Calu3 (cell line): ENCODE measurements around the gene EPAS1. TPM values are rescaled to one million over a fixed set of nuclear protein-coding genes. Genes with fewer than 3 reads are reported as not detected.

Experiments used
- BruUV-seq: library from RNA; stranded (reverse); fragments of 400-500 nt; replicated peaks from 2 replicates; lab custom pipeline; 2021; lab: Mats Ljungman, UMichigan
- CTCF ChIA-PET: fragments of 300-600 bp; sonication (Branson Sonifier 250); formaldehyde crosslinking; loops from one replicate; lab custom pipeline; 2022; ENCODE audit warnings: antibody characterized with exemption; lab: Charles Lee
- DNase-seq: peaks from one replicate; pipeline ENCODE4 v3.0.0; 2022
- H3K27ac Mint-ChIP-seq: one replicate; pipeline ENCODE4 v1.8.0; 2022; ENCODE audit warnings: mixed read lengths; ENCODE audit not compliant: unreplicated experiment
- H3K27me3 Mint-ChIP-seq: one replicate; pipeline ENCODE4 v1.8.0; 2022; ENCODE audit warnings: mixed read lengths; ENCODE audit not compliant: unreplicated experiment
- H3K36me3 Mint-ChIP-seq: one replicate; pipeline ENCODE4 v1.8.0; 2022; ENCODE audit warnings: mild to moderate bottlenecking, moderate library complexity, mixed read lengths; ENCODE audit not compliant: insufficient read depth, unreplicated experiment
- H3K4me1 Mint-ChIP-seq: one replicate; pipeline ENCODE4 v1.8.0; 2022; ENCODE audit warnings: mild to moderate bottlenecking, low read depth, mixed read lengths; ENCODE audit not compliant: unreplicated experiment
- H3K4me3 Mint-ChIP-seq: one replicate; pipeline ENCODE4 v1.8.0; 2022; ENCODE audit warnings: mild to moderate bottlenecking, low read depth, moderate library complexity, mixed read lengths; ENCODE audit not compliant: unreplicated experiment
- H3K9me3 Mint-ChIP-seq: one replicate; pipeline ENCODE4 v1.8.0; 2022; ENCODE audit warnings: low read depth, mixed read lengths; ENCODE audit not compliant: unreplicated experiment
- intact Hi-C: fragments of 100-400 bp; cut with micrococcal nuclease; formaldehyde crosslinking; loops from one replicate; pipeline ENCODE4 v1.10.0; 2022; ENCODE audit not compliant: unreplicated experiment
- total RNA-seq: library from RNA; stranded (reverse); gene quantifications from 2 replicates; pipeline ENCODE4 v1.2.3, GENCODE V29; 2022
- TF ChIP-seq, protein P1 (sequence below): fragments of 200-600 bp; IDR thresholded peaks from one replicate; pipeline ENCODE4 v1.8.0; 2022; ENCODE audit warnings: antibody characterized with exemption; ENCODE audit not compliant: unreplicated experiment

Gene EPAS1
- total RNA-seq, 1 experiment from 2014 or later: 18.5 TPM

DNA sequence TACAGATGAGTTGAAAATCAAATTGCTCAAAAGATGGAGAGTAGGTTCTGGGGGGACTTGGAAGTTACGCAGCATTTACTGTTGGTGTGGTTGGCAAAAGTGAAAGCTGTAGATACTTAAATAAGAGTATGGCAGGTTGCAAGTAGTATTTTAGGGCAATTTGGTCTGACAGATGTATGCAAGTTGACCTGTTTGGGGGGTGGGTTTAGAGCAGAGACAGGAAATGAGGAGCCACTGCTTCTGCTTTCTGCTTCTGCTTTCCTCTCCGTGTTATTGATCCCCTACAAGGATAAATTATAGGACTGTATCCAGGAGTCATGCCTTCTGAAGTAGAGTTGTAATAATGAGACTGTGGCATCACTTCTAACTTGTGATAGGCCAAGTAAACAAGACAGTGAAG lies 71.2 kb downstream of the EPAS1 start:
- DNase-seq: no peak
- Mint-ChIP-seq H3K9me3 (no peaks in the 10 kb centered on the region), H3K4me1 (no peaks in the 10 kb centered on the region), H3K36me3 (no peaks in the 10 kb centered on the region), H3K27ac (no peak overlapping the region), H3K4me3 (no peak overlapping the region), H3K27me3 (no peaks in the 10 kb centered on the region)
- TF ChIP-seq, protein P1, sequence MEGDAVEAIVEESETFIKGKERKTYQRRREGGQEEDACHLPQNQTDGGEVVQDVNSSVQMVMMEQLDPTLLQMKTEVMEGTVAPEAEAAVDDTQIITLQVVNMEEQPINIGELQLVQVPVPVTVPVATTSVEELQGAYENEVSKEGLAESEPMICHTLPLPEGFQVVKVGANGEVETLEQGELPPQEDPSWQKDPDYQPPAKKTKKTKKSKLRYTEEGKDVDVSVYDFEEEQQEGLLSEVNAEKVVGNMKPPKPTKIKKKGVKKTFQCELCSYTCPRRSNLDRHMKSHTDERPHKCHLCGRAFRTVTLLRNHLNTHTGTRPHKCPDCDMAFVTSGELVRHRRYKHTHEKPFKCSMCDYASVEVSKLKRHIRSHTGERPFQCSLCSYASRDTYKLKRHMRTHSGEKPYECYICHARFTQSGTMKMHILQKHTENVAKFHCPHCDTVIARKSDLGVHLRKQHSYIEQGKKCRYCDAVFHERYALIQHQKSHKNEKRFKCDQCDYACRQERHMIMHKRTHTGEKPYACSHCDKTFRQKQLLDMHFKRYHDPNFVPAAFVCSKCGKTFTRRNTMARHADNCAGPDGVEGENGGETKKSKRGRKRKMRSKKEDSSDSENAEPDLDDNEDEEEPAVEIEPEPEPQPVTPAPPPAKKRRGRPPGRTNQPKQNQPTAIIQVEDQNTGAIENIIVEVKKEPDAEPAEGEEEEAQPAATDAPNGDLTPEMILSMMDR: no peak
- BruUV-seq: no TSS peak
- intact Hi-C loops: loop anchor here (5.0 to 10.0 kb wide), 2 partner anchors 184 to 376 kb away; no protein-coding TSS in a partner anchor
- CTCF ChIA-PET: no interaction called here

DNA sequence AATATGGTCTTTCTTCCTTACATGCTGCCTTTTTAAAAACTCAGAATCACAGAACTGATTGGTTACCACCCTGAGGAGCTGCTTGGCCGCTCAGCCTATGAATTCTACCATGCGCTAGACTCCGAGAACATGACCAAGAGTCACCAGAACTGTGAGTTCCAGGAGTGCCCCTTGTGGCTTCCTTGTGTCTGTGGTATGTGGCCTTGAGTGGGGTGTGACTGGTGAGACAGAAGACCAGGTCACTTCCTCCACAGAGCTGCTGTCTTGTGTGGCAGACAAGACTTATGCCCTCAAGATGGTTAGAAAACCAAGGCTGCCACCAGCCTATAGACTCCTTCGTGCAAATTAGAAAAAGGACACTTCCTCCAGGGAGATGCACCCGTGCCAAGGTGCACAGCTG lies 72.6 kb downstream of the EPAS1 start:
- Mint-ChIP-seq H3K27ac (no peak overlapping the region), H3K4me1 (no peaks in the 10 kb centered on the region), H3K4me3 (no peak overlapping the region), H3K36me3 (no peaks in the 10 kb centered on the region), H3K9me3 (no peaks in the 10 kb centered on the region), H3K27me3 (no peaks in the 10 kb centered on the region)
- TF ChIP-seq, protein P1: no peak
- CTCF ChIA-PET: no interaction called here
- no peak for DNase-seq
- no TSS peak for BruUV-seq
- intact Hi-C loops: loop anchor here (5.0 to 10.0 kb wide), 2 partner anchors 185 to 377 kb away; no protein-coding TSS in a partner anchor

GRCh38 chr2:46371854-46372253 lies 74.6 kb downstream of the EPAS1 start:
- DNase-seq: no peak
- CTCF ChIA-PET: interaction anchor here (0.6 kb wide), 1 partner anchor 599 kb away, joined by 3 read pairs; no protein-coding TSS in a partner anchor
- H3K36me3 Mint-ChIP-seq: no peaks in the 10 kb centered on the region
- H3K27ac Mint-ChIP-seq: no peak overlapping the region
- no peaks in the 10 kb centered on the region for H3K27me3 Mint-ChIP-seq
- intact Hi-C loops: no loop called here
- TF ChIP-seq, protein P1: no peak
- no peak overlapping the region for H3K4me3 Mint-ChIP-seq
- BruUV-seq: no TSS peak
- no peaks in the 10 kb centered on the region for H3K4me1 Mint-ChIP-seq
- H3K9me3 Mint-ChIP-seq: no peaks in the 10 kb centered on the region

- CTCF ChIA-PET: no interaction called here
- Mint-ChIP-seq H3K4me1 (no peaks in the 10 kb centered on the region), H3K9me3 (no peaks in the 10 kb centered on the region), H3K27me3 (no peaks in the 10 kb centered on the region), H3K27ac (no peak overlapping the region), H3K36me3 (no peaks in the 10 kb centered on the region), H3K4me3 (no peak overlapping the region)
- no peak for DNase-seq
- TF ChIP-seq, protein P1: no peak
- intact Hi-C loops: no loop called here
- BruUV-seq: no TSS peak
Measured at GRCh38 chr2:46372475-46372874, 75.3 kb downstream of the EPAS1 start.
